Neural progenitor cell (in vitro differentiated cells): ENCODE results near the gene PHPT1.

Experiments used
- EZH2 ChIP-seq: fragments of 200-600 bp; sonication (generic); IDR thresholded peaks from 2 replicates; pipeline ENCODE4 v1.6.1; 2017; ENCODE audit warnings: antibody characterized with exemption, mild to moderate bottlenecking, moderate library complexity
- EZH2phosphoT487 ChIP-seq: fragments of 200-600 bp; sonication (generic); IDR thresholded peaks from 2 replicates; pipeline ENCODE4 v1.6.1; 2017; ENCODE audit warnings: antibody characterized with exemption
- TF ChIP-seq, protein P1 (sequence below): fragments of 200-600 bp; sonication (generic); IDR thresholded peaks from 2 replicates; pipeline ENCODE4 v1.5.1; 2017; ENCODE audit warnings: antibody characterized with exemption, mild to moderate bottlenecking

GRCh38 chr9:136854842-136855460 lies 5.7 kb downstream of the PHPT1 start:
- TF ChIP-seq EZH2 (no peak), EZH2phosphoT487 (no peak)
- TF ChIP-seq, protein P1, sequence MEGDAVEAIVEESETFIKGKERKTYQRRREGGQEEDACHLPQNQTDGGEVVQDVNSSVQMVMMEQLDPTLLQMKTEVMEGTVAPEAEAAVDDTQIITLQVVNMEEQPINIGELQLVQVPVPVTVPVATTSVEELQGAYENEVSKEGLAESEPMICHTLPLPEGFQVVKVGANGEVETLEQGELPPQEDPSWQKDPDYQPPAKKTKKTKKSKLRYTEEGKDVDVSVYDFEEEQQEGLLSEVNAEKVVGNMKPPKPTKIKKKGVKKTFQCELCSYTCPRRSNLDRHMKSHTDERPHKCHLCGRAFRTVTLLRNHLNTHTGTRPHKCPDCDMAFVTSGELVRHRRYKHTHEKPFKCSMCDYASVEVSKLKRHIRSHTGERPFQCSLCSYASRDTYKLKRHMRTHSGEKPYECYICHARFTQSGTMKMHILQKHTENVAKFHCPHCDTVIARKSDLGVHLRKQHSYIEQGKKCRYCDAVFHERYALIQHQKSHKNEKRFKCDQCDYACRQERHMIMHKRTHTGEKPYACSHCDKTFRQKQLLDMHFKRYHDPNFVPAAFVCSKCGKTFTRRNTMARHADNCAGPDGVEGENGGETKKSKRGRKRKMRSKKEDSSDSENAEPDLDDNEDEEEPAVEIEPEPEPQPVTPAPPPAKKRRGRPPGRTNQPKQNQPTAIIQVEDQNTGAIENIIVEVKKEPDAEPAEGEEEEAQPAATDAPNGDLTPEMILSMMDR: no peak
